Left lung (tissue), 10 donors: ENCODE measurements around the gene SSRP1. TPM values are rescaled to one million over a fixed set of nuclear protein-coding genes. Genes with fewer than 3 reads are reported as not detected.
"Not testable (repeated sequence)": the region's sequence is repeated elsewhere in the genome, so short reads cannot be mapped to it uniquely, and the experiment has no call there.

ENCODE experiments used
- ATAC-seq: fragments of 200-7000 bp; cut with Tn5 transposase; one replicate; pipeline ENCODE4 v1.9.1; 2020; ENCODE audit warnings: moderate library complexity
- DNase-seq, 4 donors: peaks; one replicate each; pipeline ENCODE4 v3.0.0-alpha.2; 2013 to 2020
- H3K27ac ChIP-seq, 2 donors: fragments of 200-600 bp; sonication (generic) in 1 of 2; one replicate each; pipeline versions ENCODE4 v1.5.0 to v1.8.0; 2020 to 2021
- H3K27me3 ChIP-seq, 2 donors: fragments of 200-600 bp; sonication (generic) in 1 of 2; one replicate each; pipeline versions ENCODE4 v1.5.0 to v1.8.0; 2020 to 2021
- H3K36me3 ChIP-seq, 2 donors: fragments of 200-600 bp; sonication (generic) in 1 of 2; one replicate each; pipeline versions ENCODE4 v1.5.0 to v1.8.0; 2020 to 2021
- H3K4me1 ChIP-seq, 2 donors: fragments of 200-600 bp; one replicate each; pipeline ENCODE4 v1.8.0; 2021
- H3K4me3 ChIP-seq, 2 donors: fragments of 200-600 bp; sonication (generic) in 1 of 2; one replicate each; pipeline versions ENCODE4 v1.5.0 to v1.8.0; 2020 to 2021; ENCODE audit warnings: mild to moderate bottlenecking in 1 of 2
- H3K9me3 ChIP-seq, 2 donors: fragments of 200-600 bp; sonication (generic) in 1 of 2; one replicate each; pipeline versions ENCODE4 v1.5.0 to v1.8.0; 2020 to 2021
- intact Hi-C, 2 donors: fragments of 100-400 bp; cut with DNase I; formaldehyde crosslinking; loops; one replicate each; pipeline versions ENCODE4 v1.11.2 to v1.14.2; 2022
- polyA plus RNA-seq, 6 donors: library from polyadenylated mRNA; unstranded; fragments of 120-200 nt; gene quantifications; one replicate each; pipeline ENCODE4 v1.2.1, GENCODE V29; 2013; ENCODE audit not compliant: insufficient read length in 6 of 6
- total RNA-seq, 2 donors: library from RNA; stranded (reverse); fragmentation: NEBNext Ultra II Directional; extraction: Animal tissue kit (Norgen Biotek cat#: 25700); gene quantifications; one replicate each; pipeline ENCODE4 v1.2.1, GENCODE V29; 2021
- TF ChIP-seq, protein P1 (sequence below), 2 donors: fragments of 200-600 bp; sonication (generic) in 1 of 2; IDR thresholded peaks; one replicate each; pipeline versions ENCODE4 v1.5.0 to v1.8.0; 2021; ENCODE audit warnings: antibody characterized with exemption in 2 of 2
- donor health status: DM: no; HTN: yes; CAD: no.
- donor health status: DM: no; HTN: no; CAD: no.

Gene SSRP1
- total and polyA plus RNA-seq, 8 donors: 57.3 to 208 (median 179) TPM

DNA sequence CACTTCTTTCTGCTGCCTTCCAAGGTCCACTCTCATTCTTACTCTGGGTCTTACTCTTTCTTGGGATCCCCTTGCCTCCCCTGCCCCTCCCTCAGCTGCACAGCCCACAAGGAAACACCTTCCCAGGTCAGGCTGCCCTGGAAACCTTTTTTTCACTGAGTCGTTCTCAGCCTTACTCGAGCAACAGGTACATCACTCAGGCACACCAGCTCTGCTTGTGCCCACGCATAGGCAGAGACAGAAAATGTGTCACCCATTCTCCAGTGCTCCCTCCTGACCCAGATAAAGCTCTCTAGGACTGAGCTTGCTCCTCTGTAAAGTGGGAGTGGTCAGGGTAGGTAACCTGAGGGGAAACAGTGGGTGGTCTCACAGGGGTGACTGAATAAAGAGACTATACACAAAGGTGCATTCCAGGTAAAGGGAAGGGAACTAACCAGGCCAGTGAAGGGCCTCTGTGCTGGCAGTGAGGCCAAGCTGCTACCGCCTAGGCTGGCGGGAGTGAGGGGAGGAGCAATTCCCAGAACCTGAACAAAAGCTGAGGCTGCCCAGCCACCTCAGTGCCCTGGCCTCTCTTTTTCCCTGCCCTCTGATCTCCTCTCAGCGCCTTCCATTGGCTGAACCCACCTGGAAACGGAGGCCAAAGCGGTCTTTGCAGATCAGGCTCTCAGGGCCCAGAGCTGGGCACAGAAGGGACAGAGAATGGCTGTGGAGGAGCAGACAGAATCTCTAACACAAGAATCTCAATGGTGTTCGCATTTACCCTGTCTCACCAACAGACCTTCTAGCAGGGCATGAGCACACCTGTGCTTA, 29.4 kb upstream of the SSRP1 start:
- Histone ChIP-seq H3K4me1 (peaks cover 0 to 14% of the 10 kb centered on the region in 2 donors), H3K27me3 (no peaks in the 10 kb centered on the region), H3K9me3 (no peaks in the 10 kb centered on the region), H3K36me3 (no peaks in the 10 kb centered on the region), H3K4me3 (no peak overlapping the region), H3K27ac (no peak overlapping the region)
- TF ChIP-seq, protein P1, sequence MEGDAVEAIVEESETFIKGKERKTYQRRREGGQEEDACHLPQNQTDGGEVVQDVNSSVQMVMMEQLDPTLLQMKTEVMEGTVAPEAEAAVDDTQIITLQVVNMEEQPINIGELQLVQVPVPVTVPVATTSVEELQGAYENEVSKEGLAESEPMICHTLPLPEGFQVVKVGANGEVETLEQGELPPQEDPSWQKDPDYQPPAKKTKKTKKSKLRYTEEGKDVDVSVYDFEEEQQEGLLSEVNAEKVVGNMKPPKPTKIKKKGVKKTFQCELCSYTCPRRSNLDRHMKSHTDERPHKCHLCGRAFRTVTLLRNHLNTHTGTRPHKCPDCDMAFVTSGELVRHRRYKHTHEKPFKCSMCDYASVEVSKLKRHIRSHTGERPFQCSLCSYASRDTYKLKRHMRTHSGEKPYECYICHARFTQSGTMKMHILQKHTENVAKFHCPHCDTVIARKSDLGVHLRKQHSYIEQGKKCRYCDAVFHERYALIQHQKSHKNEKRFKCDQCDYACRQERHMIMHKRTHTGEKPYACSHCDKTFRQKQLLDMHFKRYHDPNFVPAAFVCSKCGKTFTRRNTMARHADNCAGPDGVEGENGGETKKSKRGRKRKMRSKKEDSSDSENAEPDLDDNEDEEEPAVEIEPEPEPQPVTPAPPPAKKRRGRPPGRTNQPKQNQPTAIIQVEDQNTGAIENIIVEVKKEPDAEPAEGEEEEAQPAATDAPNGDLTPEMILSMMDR (IDR thresholded peaks at IDR 0.05): no peak
- no peak for DNase-seq
- intact Hi-C loops: no loop called here
- ATAC-seq: peak; percentile 7

DNA sequence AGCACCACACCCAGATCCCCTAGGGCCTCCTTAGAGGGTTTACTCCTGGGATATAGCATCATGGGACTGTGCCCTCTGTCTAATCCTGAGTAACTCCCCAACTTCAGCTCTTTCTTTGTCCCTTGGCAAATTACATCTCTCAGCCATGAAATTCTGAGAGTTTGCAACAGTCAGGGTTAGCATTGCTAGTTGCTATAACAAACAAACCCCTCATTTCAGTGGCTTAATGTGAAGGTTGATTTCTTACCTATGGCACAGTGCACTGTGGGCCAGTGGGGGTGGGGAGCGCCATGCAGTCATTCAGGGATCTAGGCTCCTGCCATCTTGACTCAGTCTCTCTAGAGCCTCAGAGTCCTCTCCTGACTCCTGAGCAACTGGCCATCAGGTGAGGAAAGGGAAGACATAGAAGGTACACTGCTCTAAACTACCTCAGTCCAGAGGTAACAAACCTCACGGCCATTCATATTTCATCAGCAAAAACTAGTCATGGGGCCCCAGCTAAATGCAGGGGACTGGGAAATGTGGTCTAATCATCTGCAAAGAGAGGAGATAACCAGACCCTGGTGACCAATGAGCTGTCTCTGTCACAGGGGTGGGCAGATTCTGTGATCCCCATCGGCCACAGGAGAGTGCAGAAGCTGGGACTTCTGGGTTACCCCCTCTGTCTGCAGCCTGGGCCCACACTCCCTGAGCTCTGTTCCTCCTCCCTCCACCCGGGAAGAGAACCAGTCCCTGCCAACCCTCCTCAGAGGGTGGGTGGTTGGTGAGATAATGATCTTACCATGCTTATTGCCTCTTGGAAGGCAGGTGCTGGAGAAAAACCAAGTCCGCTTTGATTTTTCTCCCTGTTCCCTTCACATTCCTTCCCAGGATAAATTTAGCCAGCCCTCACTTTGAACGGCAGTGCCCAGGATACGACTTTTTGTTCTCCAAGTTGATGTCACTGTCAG, 27.7 kb upstream of the SSRP1 start:
- intact Hi-C loops: no loop called here
- TF ChIP-seq, protein P1 (IDR thresholded peaks at IDR 0.05): no peak
- no peak for ATAC-seq

DNA sequence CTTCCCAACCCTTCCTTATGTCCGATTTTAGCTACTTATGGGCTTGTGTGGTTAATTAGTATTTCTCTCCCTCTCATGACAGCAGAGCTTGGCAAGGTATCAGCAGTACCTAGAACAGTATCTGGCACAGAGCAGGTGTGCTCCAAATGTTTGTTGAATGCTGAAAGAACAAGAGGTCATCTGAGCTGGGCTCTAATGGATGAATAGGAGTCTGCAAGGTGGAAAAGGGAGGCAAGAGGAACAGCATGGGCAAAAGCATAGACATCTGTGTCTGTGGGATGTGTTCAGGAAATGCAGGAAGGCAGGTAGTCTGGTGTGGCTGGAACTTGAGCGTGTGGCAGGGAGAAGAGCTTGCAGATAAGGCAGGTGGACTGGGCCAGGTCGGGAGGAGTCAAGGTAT, 26.2 kb upstream of the SSRP1 start:
- H3K36me3 ChIP-seq: no peaks in the 10 kb centered on the region
- no peak overlapping the region for H3K27ac ChIP-seq
- ATAC-seq: no peak
- no peaks in the 10 kb centered on the region for H3K27me3 ChIP-seq
- no peaks in the 10 kb centered on the region for H3K4me1 ChIP-seq
- intact Hi-C loops: no loop called here
- TF ChIP-seq, protein P1 (IDR thresholded peaks at IDR 0.05): no peak
- no peak overlapping the region for H3K4me3 ChIP-seq
- no peaks in the 10 kb centered on the region for H3K9me3 ChIP-seq
- no peak for DNase-seq

More for the DNA sequence above, 27.7 kb upstream of the SSRP1 start:
- Histone ChIP-seq H3K4me1 (peaks cover 0 to 6% of the 10 kb centered on the region in 2 donors), H3K27me3 (no peaks in the 10 kb centered on the region), H3K9me3 (no peaks in the 10 kb centered on the region), H3K27ac (no peak overlapping the region), H3K36me3 (no peaks in the 10 kb centered on the region), H3K4me3 (no peak overlapping the region)
- DNase-seq: no peak

DNA sequence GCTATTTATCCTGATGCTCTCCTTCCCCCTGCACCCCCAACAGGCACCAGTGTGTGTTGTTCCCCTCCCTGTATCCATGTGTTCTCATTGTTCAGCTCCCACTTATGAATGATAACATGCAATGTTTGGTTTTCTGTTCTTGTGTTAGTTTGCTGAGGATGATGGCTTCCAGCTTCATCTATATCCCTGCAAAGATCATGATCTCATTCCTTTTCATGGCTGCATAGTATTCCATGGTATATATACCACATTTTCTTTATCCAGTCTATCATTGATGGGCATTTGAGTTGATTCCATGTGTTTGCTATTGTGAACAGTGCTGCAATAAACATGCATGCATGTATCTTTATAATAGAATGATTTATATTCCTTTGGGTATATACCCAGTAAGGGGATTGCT, 25.7 kb upstream of the SSRP1 start:
- ATAC-seq: not testable (repeated sequence)

DNA sequence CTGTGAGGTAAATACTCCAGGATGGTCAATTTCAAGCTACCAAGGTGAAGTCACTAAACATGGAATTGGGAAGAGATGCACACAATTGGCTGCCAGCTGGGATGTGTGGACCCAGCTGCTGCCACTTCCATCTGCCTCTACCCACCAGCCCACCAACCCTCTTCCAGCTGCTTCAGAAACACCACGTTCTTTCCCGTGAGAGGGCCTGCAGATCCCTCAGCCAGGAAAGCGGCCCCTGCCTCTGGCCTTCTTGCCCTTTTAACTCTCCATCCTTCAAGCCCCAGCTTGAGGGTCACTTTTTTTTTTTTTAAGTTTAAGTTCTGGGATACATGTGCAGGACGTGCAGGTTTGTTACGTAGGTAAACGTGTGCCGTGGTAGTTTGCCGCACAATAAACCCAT, 25.3 kb upstream of the SSRP1 start:
- no peaks in the 10 kb centered on the region for H3K27me3 ChIP-seq
- H3K4me3 ChIP-seq: no peak overlapping the region
- no peaks in the 10 kb centered on the region for H3K36me3 ChIP-seq
- TF ChIP-seq, protein P1 (IDR thresholded peaks at IDR 0.05): no peak
- DNase-seq (no peak), ATAC-seq (no peak)
- H3K27ac ChIP-seq: no peak overlapping the region
- H3K4me1 ChIP-seq: no peaks in the 10 kb centered on the region
- H3K9me3 ChIP-seq: no peaks in the 10 kb centered on the region
- intact Hi-C loops: no loop called here

More for the DNA sequence above, 25.7 kb upstream of the SSRP1 start:
- H3K4me3 ChIP-seq, intact Hi-C loops, H3K27me3 ChIP-seq, H3K4me1 ChIP-seq, DNase-seq, H3K36me3 ChIP-seq, H3K27ac ChIP-seq, H3K9me3 ChIP-seq: not testable (repeated sequence)
